ENCODE data around the gene HECTD4.

GRCh38 chr12:112148031-112148513, 234.2 kb downstream of the HECTD4 start:
- TF ChIP-seq, protein P1, sequence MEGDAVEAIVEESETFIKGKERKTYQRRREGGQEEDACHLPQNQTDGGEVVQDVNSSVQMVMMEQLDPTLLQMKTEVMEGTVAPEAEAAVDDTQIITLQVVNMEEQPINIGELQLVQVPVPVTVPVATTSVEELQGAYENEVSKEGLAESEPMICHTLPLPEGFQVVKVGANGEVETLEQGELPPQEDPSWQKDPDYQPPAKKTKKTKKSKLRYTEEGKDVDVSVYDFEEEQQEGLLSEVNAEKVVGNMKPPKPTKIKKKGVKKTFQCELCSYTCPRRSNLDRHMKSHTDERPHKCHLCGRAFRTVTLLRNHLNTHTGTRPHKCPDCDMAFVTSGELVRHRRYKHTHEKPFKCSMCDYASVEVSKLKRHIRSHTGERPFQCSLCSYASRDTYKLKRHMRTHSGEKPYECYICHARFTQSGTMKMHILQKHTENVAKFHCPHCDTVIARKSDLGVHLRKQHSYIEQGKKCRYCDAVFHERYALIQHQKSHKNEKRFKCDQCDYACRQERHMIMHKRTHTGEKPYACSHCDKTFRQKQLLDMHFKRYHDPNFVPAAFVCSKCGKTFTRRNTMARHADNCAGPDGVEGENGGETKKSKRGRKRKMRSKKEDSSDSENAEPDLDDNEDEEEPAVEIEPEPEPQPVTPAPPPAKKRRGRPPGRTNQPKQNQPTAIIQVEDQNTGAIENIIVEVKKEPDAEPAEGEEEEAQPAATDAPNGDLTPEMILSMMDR (IDR thresholded peaks at IDR 0.05): no peak
- TF ChIP-seq POLR2AphosphoS5 (IDR thresholded peaks at IDR 0.05) (no peak), EP300 (IDR thresholded peaks at IDR 0.05) (no peak), POLR2A (IDR thresholded peaks at IDR 0.05) (no peak)

Data from suprapubic skin (tissue), 4 donors.